ENCODE results near the gene BNC2.

GRCh38 chr9:16601991-16602390 lies 268.5 kb downstream of the BNC2 start:
- TF ChIP-seq CTCF (conservative IDR thresholded peaks at IDR 0.05; ENCODE audit: low read length) (no peak), EZH2phosphoT487 (IDR thresholded peaks at IDR 0.05; ENCODE audit: borderline replicate concordance, low read depth, low read length) (no peak)

Measured in OCI-LY7 (cell line).